ENCODE measurements around the gene DHX32. TPM values are rescaled to one million over a fixed set of nuclear protein-coding genes. Genes with fewer than 3 reads are reported as not detected.

DHX32 gene
- total RNA-seq, 1 donor from 2014 or later = 63.9 TPM

GRCh38 chr10:125850766-125851731 is 30.0 kb downstream of the DHX32 start:
- no peak for DNase-seq (ENCODE audit: extremely low read depth, low read depth, low spot score)

- no peak for DNase-seq (ENCODE audit: extremely low read depth, low read depth, low spot score)
Measured at GRCh38 chr10:125849448-125849847, 31.6 kb downstream of the DHX32 start.

- no peak for DNase-seq (ENCODE audit: extremely low read depth, low read depth, low spot score)
Measured at GRCh38 chr10:125848857-125849256, 32.2 kb downstream of the DHX32 start.

GRCh38 chr10:125848371-125848770 is 32.7 kb downstream of the DHX32 start:
- no peak for DNase-seq (ENCODE audit: extremely low read depth, low read depth, low spot score)

GRCh38 chr10:125846894-125847293 is 34.2 kb downstream of the DHX32 start:
- DNase-seq (ENCODE audit: extremely low read depth, low read depth, low spot score) = no peak

- DNase-seq (ENCODE audit: extremely low read depth, low read depth, low spot score) = no peak
Measured at GRCh38 chr10:125845617-125846016, 35.5 kb downstream of the DHX32 start.

- DNase-seq (ENCODE audit: extremely low read depth, low read depth, low spot score) = no peak
Measured at GRCh38 chr10:125844751-125845221, 36.3 kb downstream of the DHX32 start.

- DNase-seq (ENCODE audit: extremely low read depth, low read depth, low spot score) = no peak
Measured at GRCh38 chr10:125843603-125844329, 37.3 kb downstream of the DHX32 start.

GRCh38 chr10:125840955-125841354 is 40.1 kb downstream of the DHX32 start:
- peak; percentile 37 for DNase-seq (ENCODE audit: extremely low read depth, low read depth, low spot score)

GRCh38 chr10:125840406-125840805 is 40.7 kb downstream of the DHX32 start:
- no peak for DNase-seq (ENCODE audit: extremely low read depth, low read depth, low spot score)

GRCh38 chr10:125838802-125839575 is 42.1 kb downstream of the DHX32 start:
- DNase-seq (ENCODE audit: extremely low read depth, low read depth, low spot score) = no peak

- no peak for DNase-seq (ENCODE audit: extremely low read depth, low read depth, low spot score)
Measured at GRCh38 chr10:125836746-125837145, 44.3 kb downstream of the DHX32 start.

- no peak for DNase-seq (ENCODE audit: extremely low read depth, low read depth, low spot score)
Measured at GRCh38 chr10:125828311-125828710, 52.8 kb downstream of the DHX32 start.

GRCh38 chr10:125827133-125827532 is 54.0 kb downstream of the DHX32 start:
- no peak for DNase-seq (ENCODE audit: extremely low read depth, low read depth, low spot score)

GRCh38 chr10:125824736-125825135 is 56.4 kb downstream of the DHX32 start:
- DNase-seq (ENCODE audit: extremely low read depth, low read depth, low spot score) = no peak

- no peak for DNase-seq (ENCODE audit: extremely low read depth, low read depth, low spot score)
Measured at GRCh38 chr10:125823663-125824251, 57.3 kb downstream of the DHX32 start.

- peak; percentile 85 for DNase-seq (ENCODE audit: extremely low read depth, low read depth, low spot score)
Measured at GRCh38 chr10:125822878-125823662, 58.0 kb downstream of the DHX32 start, which contains the start of the genes BCCIP and UROS. Gene BCCIP (plus strand): TSS chr10:125823546. CDS start chr10:125823558, 12 bp downstream. Gene UROS (minus strand): TSS chr10:125823258. CDS start chr10:125816499, 6,759 bp downstream.

GRCh38 chr10:125820701-125821100 is 60.4 kb downstream of the DHX32 start:
- DNase-seq (ENCODE audit: extremely low read depth, low read depth, low spot score) = no peak

- DNase-seq (ENCODE audit: extremely low read depth, low read depth, low spot score) = no peak
Measured at GRCh38 chr10:125817337-125817946, 63.6 kb downstream of the DHX32 start.
